SW480 (cell line): ENCODE measurements around the gene ARL10.

Experiments used
- DNase-seq: peaks from one replicate; pipeline ENCODE4 v3.0.0-alpha.2; 2016; ENCODE audit warnings: low spot score

The ARL10 gene

GRCh38 chr5:176361437-176362232 lies 3.7 kb upstream of the ARL10 start, which contains the start of gene KIAA1191:
KIAA1191 (minus strand) TSS chr5:176361764; CDS start chr5:176359508, 2,256 bp downstream.
- peak; percentile 94 for DNase-seq

- no peak for DNase-seq
Observed at GRCh38 chr5:176362233-176362490, 3.1 kb upstream of the ARL10 start.

GRCh38 chr5:176364765-176365350 lies 429 bp upstream of the ARL10 start:
- DNase-seq = no peak

- DNase-seq = no peak
Observed at GRCh38 chr5:176366232-176366894, 1.1 kb downstream of the ARL10 start.

GRCh38 chr5:176368726-176369125 lies 3.4 kb downstream of the ARL10 start:
- DNase-seq = no peak

GRCh38 chr5:176369934-176370711 lies 4.8 kb downstream of the ARL10 start:
- no peak for DNase-seq

- DNase-seq = peak; percentile 71
Observed at GRCh38 chr5:176371621-176372539, 6.6 kb downstream of the ARL10 start.

- no peak for DNase-seq
Observed at GRCh38 chr5:176373100-176373818, 8.0 kb downstream of the ARL10 start.

GRCh38 chr5:176379881-176380280 lies 14.6 kb downstream of the ARL10 start:
- no peak for DNase-seq

- no peak for DNase-seq
Observed at GRCh38 chr5:176381423-176381822, 16.1 kb downstream of the ARL10 start.

GRCh38 chr5:176381979-176382378 lies 16.7 kb downstream of the ARL10 start:
- DNase-seq = no peak

- no peak for DNase-seq
Observed at GRCh38 chr5:176382721-176383120, 17.4 kb downstream of the ARL10 start.

GRCh38 chr5:176383248-176383905 lies 18.1 kb downstream of the ARL10 start:
- DNase-seq = no peak

GRCh38 chr5:176383961-176384360 lies 18.7 kb downstream of the ARL10 start:
- DNase-seq = no peak

GRCh38 chr5:176384366-176384930 lies 19.2 kb downstream of the ARL10 start:
- DNase-seq = no peak

- DNase-seq = no peak
Observed at GRCh38 chr5:176384991-176385390, 19.7 kb downstream of the ARL10 start.

- DNase-seq = no peak
Observed at GRCh38 chr5:176386491-176386890, 21.2 kb downstream of the ARL10 start.

- no peak for DNase-seq
Observed at GRCh38 chr5:176387384-176387925, 22.2 kb downstream of the ARL10 start.

- DNase-seq = peak; percentile 49
Observed at GRCh38 chr5:176388003-176388443, 22.7 kb downstream of the ARL10 start.
